ENCODE measurements around the gene ATF4.

DNA sequence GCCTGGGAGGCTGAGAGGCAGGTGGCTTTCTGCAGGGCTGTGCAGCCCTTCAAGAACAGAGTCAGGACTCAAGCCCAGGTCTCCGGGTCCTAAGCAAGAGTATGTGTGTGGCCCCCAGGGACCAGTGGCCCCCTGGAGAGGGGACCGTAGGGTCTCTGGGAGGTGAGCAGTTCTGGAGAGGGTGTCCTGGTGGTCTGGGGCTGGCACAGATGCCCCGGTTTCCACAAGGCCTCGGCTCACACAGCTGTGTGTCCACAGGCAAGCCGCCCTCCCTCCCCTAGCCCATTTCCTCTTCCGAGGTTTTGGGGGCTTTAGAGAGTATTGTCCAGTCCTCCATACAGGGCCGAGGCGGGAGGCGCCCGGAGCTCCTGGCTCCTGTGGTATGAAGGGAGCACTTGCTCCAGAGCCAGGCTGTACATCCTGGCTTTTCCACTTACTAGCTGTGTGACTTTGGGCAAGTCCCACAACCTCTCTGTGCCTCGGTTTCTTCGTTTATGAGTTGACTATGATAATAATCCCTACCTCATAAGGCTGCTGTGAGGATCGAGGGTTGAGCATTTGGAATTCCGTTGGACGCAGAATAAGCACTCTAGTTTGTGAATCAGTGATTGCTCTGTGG is 15.6 kb downstream of the ATF4 start:
- TF ChIP-seq EP300 (IDR thresholded peaks at IDR 0.05) (no peak), CTCF (IDR thresholded peaks at IDR 0.05) (no peak)
